Endometrial microvascular endothelial cells (primary cell): ENCODE results near the gene NDUFAF3. TPM values are rescaled to one million over a fixed set of nuclear protein-coding genes. Genes with fewer than 3 reads are reported as not detected.
"Not testable (repeated sequence)": the region's sequence is repeated elsewhere in the genome, so short reads cannot be mapped to it uniquely, and the experiment has no call there.

ENCODE experiments used
- in situ Hi-C: cut with HindIII; loops from 2 replicates; pipeline ENCODE4 v1.10.0; 2017; ENCODE audit warnings: low sequenced_read_pairs, low pct_unique_long_range_greater_than_20kb; ENCODE audit errors: inconsistent ontology term
- total RNA-seq: library from RNA; depleted of rRNA; stranded (reverse); fragments of >200 nt; gene quantifications from one replicate; pipeline ENCODE4 v1.2.3, GENCODE V29; 2015; ENCODE audit errors: inconsistent ontology term

NDUFAF3 gene
- total RNA-seq, 1 donor from 2014 or later, result 129 TPM

- in situ Hi-C loops, result no loop called here
Measured at GRCh38 chr3:48997714-48998637, 23.9 kb upstream of the NDUFAF3 start.

GRCh38 chr3:48999085-48999858 lies 22.6 kb upstream of the NDUFAF3 start:
- in situ Hi-C loops, result no loop called here

- in situ Hi-C loops, result no loop called here
Measured at GRCh38 chr3:49001155-49001554, 20.8 kb upstream of the NDUFAF3 start.

GRCh38 chr3:49004352-49005302 lies 17.3 kb upstream of the NDUFAF3 start:
- in situ Hi-C loops, result no loop called here

GRCh38 chr3:49005303-49005680 lies 16.6 kb upstream of the NDUFAF3 start:
- in situ Hi-C loops, result no loop called here

GRCh38 chr3:49005998-49006397 lies 15.9 kb upstream of the NDUFAF3 start:
- in situ Hi-C loops, result no loop called here

GRCh38 chr3:49006408-49007067 lies 15.4 kb upstream of the NDUFAF3 start:
- in situ Hi-C loops, result no loop called here

GRCh38 chr3:49007068-49007770 lies 14.7 kb upstream of the NDUFAF3 start, which contains the start of gene WDR6:
Gene WDR6, plus strand, starts transcription at chr3:49007391. Its CDS starts 41 bp downstream, at chr3:49007432.
- in situ Hi-C loops, result no loop called here

GRCh38 chr3:49007771-49008528 lies 14.0 kb upstream of the NDUFAF3 start:
- in situ Hi-C loops, result no loop called here

GRCh38 chr3:49008627-49009026 lies 13.3 kb upstream of the NDUFAF3 start:
- in situ Hi-C loops, result not testable (repeated sequence)

- in situ Hi-C loops, result no loop called here
Measured at GRCh38 chr3:49009396-49009795, 12.5 kb upstream of the NDUFAF3 start.

- in situ Hi-C loops, result no loop called here
Measured at GRCh38 chr3:49012441-49013017, 9.4 kb upstream of the NDUFAF3 start.

GRCh38 chr3:49013113-49013737 lies 8.7 kb upstream of the NDUFAF3 start:
- in situ Hi-C loops, result no loop called here

GRCh38 chr3:49013738-49014660 lies 7.9 kb upstream of the NDUFAF3 start:
- in situ Hi-C loops, result no loop called here

- in situ Hi-C loops, result no loop called here
Measured at GRCh38 chr3:49015072-49015471, 6.8 kb upstream of the NDUFAF3 start.
